Stomach (tissue), 4 donors: ENCODE results near the gene PTCSC3.

ENCODE experiments used
- EP300 ChIP-seq: sonication (generic); formaldehyde crosslinking; IDR thresholded peaks from one replicate; pipeline ENCODE4 v1.6.1; 2017; ENCODE audit warnings: antibody characterized with exemption
- TF ChIP-seq, protein P1 (sequence below), 7 experiments: fragments of 450-650 bp in 4 of 7; fragments of 200-600 bp in 3 of 7; sonication (generic) in 3 of 7; IDR thresholded peaks; one replicate each; pipeline ENCODE4 v1.5.1; 2016 to 2019; ENCODE audit warnings: antibody characterized with exemption in 7 of 7, control low read depth in 2 of 7, mild to moderate bottlenecking in 1 of 7

GRCh38 chr14:36113341-36113740 is 63.2 kb downstream of the PTCSC3 start:
- TF ChIP-seq, protein P1, sequence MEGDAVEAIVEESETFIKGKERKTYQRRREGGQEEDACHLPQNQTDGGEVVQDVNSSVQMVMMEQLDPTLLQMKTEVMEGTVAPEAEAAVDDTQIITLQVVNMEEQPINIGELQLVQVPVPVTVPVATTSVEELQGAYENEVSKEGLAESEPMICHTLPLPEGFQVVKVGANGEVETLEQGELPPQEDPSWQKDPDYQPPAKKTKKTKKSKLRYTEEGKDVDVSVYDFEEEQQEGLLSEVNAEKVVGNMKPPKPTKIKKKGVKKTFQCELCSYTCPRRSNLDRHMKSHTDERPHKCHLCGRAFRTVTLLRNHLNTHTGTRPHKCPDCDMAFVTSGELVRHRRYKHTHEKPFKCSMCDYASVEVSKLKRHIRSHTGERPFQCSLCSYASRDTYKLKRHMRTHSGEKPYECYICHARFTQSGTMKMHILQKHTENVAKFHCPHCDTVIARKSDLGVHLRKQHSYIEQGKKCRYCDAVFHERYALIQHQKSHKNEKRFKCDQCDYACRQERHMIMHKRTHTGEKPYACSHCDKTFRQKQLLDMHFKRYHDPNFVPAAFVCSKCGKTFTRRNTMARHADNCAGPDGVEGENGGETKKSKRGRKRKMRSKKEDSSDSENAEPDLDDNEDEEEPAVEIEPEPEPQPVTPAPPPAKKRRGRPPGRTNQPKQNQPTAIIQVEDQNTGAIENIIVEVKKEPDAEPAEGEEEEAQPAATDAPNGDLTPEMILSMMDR (IDR thresholded peaks at IDR 0.05), result no peak
- TF ChIP-seq EP300, result no peak
